T follicular helper cell (primary cell): Measurements from ENCODE around the gene WBP11.
"Not testable (repeated sequence)": the region's sequence is repeated elsewhere in the genome, so short reads cannot be mapped to it uniquely, and the experiment has no call there.

Experiments
- DNase-seq: peaks from one replicate; pipeline ENCODE4 v3.0.0-alpha.2; 2020; ENCODE audit warnings: low read depth

Gene WBP11

DNA sequence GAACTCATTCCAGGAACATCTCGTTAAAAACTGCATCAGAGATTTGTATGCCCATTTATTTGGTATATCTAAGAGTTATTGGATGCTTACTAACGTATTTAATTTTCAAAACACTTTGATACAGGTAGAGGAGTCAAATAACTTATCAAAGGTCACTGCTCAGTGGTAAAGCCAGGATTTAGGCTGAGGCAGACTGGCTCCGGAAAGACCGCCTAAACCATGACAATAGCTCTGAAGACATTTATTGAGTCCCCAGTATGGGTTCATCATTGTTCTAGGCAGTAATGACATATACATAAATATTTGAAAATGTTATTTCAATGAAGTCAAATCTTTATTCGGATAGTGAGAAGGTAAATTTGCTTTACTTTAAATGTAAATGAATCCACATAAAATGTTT is 30.3 kb downstream of the WBP11 start:
- no peak for DNase-seq

DNA sequence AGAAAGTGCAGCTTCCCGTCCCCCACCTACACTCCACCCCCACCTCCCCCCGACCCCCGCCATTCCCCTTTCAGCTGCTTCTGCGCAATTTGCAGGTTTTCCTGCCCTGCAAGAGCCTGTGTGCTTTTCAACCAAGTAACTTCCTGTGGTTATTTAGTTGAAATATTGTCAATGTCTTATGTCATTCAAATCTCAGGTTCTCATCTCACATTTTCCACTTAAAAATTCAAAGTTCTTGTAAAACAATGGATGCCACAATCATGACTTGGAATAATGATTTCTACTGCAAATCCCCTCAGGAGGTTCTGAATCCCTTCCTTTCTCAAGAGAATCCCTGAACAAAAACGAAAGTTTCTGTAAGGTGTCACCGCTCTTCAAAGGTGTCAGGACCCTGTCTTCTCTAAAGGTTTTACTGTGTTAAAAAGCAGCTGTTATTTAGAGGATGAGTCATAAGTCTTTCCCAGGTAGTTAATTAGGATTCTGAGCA is 31.6 kb downstream of the WBP11 start:
- DNase-seq: peak; percentile 25

DNA sequence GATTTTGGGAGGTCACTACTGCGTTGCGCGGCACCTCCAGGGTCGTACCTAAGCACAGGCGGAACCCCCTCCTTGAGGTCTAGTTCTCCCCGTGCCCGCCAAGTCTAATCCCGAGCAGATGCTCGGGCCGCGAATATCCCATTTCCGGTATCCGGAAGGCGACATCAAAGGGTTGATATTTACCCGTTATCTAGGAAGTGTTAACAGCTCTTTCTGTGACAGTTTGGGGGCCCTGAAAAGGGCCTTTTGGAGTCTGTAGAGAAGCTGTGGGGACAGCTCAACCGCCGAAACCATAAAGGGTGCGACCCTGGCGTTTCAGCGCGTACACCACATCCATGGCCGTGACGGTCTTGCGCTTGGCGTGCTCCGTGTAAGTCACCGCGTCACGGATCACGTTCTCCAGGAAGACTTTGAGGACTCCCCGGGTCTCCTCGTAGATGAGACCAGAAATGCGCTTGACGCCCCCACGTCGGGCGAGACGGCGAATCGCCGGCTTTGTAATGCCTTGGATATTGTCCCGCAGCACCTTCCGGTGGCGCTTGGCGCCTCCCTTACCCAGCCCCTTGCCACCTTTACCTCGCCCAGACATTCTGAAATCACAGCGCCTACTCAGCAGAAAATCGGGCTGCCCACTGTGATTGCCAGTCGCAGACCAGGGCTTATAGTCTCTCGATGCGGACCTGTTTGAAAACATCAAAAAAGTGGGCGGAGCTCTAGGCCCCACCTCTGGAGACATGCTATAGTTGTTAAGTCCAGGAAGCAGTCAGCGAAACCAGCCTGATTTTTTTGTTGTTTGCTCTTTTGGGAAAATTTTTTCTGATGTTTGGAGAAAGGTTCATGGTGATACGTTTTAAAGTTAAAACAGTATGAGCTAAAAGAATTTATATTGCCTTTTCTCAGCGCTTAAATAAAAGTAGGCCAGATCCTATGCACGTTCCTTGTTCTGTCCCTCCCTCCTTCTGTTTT is 32.5 kb downstream of the WBP11 start:
- DNase-seq: peak; percentile 91

DNA sequence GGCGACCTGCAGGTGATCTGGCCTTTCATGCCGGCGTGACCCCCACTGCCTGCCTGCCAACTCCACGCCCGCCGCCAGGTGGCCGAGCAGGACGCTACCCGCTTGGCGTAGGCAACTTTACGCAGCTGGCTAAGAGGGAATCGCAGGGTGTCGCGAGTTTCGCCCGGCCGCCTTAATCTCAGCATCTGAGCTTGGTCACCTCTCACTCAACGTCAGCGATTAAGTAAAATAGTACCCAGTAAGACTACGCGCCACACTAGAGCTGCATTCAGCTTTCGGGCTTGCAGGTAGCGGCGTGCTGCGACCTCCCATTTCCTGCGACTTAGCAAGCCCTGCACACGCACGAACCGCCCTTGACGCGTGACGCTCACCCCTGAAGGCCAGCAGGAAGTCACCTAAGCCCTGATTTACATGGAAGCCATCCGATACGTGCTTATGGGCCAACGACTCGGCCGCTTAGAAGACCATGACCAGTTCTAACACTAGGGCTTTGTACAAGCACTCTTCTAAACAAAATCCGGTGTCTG is 33.2 kb downstream of the WBP11 start:
- peak; percentile 80 for DNase-seq

DNA sequence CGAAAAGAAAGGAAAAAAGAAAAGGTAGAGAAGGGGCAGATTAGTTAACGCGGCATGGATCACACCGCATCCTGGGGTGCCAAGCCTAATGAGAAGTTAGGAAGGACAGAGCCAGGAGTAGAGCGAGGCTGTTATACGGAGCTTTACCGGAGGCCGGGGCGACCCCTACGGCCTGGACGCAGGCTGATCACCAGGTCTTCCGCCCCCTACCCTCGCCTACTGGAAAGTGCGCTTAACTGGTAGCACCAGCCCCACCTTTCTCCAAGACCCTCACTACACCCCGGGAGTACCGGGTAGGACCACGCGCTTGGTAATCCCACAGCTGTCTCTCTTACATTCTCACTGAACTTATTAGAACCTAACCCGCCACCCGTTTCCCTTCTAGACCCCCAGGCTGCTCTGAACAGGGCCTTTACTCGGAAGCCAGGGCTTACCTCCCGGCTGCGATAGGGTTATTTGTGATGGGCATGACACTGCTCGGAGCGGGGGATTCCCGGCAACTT is 33.8 kb downstream of the WBP11 start:
- DNase-seq: no peak

DNA sequence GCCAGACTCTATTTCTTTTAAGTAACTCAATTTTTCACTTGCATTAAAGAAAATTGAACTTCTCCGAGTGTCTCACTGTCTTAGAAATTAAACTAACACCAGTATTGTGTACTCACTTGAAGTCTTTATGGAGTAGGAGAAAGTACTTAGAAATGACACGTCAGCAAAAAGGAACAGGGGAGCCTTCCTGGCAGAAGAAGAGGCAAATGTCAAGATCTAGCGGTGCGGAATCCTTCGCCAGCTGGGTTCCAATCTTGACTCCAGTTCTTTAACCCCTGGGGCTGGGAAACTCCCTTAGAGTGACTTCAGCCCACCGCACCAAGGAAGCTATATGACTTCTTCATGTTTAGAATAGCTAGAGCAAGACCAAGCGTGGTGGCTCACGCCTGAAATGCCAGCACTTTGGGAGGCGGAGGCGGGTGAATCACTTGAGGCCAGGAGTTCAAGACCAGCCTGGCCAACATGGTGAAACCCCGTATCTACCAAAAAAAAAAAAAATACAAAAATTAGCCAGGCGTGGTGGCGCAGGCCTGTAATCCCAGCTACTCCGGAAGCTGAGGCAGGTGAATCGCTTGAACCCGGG is 34.4 kb downstream of the WBP11 start:
- DNase-seq: peak; percentile 10

DNA sequence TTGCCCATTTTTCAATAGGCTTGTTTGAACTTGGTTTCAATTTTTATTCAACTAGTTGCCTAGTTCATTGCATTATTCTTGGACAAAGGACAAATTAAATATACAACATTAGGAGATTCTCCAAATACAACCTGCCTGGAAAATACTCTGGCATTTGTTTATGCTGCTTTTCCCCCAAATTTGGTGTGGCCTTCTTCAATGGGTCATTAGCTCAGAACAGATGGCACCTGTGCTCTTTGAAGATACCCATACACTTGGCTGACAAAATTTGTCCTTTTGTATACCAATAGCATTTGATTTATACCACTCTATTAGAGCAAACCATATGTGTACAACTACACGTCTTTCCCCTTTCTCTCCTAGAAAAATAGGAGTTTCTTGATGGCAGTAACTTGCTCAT is 35.7 kb downstream of the WBP11 start:
- no peak for DNase-seq

DNA sequence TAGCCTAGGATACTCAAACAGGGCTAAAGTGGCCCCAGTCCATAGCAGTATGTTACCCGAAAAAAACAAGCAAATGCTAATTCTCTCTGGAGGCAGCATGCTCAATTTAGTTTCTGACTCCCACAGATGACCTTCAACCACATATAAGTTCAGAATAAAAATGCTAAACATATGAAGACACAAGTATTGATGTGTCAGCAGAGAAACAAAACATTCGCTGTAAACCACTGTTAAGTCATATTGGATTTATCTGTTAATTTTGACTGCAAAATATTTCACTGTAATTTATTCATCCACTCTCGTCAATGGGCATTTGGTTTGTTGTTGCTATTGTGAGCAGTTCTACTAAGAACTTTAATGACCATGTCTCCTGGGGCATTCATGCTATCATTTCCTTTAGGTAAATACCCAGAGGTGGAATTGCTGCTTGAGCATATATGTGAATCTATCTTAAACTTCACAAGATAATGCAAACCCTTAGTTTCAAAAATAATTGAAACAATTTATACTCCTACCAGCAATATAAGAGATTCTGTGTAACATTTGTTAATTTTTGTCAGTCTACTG is 36.5 kb downstream of the WBP11 start:
- DNase-seq: no peak

DNA sequence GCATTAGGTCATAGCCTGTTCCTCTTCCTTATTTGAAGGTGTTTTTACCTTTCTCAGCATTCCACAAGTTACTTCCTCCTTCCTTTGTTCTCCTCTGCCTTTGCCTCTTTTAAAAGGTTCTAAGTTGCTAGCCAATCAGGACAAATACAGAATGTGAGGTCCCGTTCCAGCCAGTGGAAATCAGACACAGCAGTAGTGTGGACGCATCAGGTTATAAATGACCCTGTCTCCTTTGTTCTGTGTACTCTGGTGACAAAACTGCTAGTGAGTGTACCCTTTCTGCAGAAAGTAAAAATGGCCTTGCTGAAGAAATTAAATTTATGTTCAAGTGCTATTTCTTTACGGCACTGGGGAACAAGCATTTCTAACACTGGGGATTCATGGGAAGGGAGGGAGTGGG is 37.3 kb downstream of the WBP11 start:
- DNase-seq: not testable (repeated sequence)

DNA sequence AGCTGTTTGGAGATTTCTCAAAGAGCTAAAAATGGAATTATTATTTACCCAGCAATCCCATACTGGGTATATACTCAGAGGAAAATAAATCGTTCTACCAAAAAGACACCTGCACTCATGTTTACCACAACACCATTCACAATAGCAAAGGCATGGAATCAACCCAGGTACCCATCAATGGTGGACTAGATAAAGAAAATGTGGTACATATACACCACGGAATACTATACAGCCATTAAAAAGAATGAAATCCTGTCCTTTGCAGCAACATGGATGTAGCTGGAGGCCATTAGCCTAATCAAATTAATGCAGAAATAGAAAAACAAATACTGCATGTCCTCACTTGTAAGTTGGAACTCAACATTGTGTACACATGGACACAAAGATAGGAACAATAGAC is 37.9 kb downstream of the WBP11 start:
- DNase-seq: no peak

DNA sequence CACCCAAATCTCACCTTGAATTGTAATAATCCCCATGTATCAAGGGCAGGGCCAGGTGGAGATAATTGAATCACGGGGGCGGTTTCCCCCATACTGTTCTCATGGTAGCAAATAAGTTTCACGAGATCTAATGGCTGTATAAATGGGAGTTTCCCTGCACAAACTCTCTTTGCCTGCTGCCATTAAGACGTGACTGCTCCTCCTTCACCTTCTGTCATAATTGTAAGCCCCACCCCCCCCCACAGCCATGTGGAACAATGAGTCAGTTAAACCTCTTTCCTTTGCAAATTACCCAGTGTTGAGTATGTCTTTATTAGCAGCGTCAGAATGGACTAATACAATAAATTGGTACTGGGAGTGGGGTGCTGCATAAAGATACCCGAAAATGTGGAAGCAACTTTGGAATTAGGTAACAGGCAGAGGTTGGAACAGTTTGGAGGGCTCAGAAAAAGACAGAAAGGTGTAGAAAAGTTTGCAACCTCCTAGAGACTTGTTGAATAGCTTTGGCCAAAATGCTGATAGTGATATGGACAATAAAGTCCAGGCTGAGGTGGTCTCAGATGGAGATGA is 43.5 kb downstream of the WBP11 start:
- DNase-seq: not testable (repeated sequence)

DNA sequence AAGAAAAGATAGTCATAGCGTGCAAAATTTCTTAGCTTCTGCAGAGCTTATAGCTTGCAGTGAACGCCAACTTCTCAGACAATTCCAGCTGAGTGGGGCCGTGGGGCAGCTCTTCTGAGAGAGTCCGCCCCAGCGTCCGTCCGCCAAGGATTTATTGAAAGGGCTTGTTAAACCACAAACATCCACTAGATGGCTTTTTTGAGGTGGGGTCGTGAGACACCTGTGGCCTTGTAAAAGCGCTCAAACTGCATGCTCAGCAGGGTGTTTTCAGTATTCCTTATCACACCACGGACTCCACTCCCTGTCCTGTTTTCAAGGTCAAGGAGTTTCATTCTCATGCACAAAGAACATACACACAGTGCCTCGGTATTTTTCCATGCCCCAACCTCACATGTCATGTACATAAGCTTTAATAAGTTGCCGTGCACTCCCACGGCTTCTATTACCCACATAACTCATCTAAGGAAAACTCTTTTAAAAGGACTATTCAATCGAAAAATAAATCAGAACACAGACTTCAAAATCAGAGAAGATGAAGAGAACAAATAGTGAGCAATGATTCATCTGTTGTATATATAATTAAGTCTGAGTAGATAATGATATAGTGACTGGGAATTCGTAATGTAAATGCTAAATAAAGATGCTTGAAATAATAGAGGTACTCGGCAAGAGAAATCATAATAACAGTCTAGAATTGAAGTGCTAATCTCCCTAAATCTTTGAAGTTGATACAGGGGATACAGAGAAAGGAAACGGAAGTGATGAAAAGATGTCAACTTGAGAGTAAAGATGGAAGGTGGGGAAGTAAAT is 46.7 kb downstream of the WBP11 start:
- no peak for DNase-seq

DNA sequence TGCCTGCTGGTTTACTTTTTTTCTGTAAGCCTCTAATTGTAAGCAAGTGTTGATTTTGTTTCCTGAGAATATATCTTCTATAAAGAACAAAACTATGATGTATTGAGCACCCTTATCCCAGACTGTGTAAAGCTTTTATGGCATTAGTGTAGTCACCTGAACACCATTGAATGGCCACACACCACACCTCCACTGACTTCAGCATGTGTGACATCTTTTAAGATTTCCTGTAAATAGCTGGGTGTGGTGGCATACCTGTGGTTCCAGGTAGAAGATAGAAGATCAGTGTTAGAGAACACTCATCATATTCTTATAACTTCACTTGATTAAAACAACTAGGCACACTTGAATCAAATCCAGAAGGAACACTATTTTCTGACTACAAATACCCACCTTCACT is 51.3 kb downstream of the WBP11 start:
- no peak for DNase-seq

DNA sequence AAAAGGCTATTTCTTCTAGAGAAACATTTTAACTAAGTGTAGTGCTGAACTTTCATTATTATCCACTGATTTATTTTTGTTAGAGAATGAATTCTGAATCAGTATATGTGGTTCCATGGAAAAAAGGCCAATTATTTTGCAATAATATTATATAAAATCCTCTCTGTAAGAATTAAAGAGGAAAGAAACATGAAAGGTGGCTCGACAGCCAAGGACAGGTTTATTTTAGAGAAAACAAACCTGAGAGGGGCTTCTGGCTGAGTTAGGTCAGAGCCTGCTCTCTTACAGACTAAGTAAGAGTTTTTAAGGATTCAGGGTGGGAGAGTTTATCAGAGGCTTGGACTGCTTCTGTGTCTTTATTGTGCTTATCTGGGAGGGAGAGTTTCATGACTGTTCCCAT is 60.2 kb downstream of the WBP11 start:
- DNase-seq: no peak

DNA sequence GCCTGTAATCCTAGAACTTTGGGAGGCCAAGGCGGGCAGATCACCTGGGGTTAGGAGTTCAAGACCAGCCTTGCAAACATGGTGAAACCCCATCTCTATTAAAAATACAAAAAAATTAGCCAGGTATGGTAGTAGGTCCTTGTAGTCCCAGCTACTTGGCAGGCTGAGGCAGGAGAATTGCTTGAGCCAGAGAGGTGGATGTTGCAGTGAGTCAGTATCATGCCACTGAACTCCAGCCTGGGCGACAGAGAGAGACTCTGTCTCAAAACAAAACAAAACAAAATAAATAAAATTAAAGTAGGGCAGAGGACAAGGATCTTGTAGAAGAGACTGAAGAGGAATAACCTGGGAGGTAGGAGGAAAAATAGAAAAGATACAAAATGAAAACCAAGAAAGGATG is 61.3 kb downstream of the WBP11 start:
- no peak for DNase-seq

DNA sequence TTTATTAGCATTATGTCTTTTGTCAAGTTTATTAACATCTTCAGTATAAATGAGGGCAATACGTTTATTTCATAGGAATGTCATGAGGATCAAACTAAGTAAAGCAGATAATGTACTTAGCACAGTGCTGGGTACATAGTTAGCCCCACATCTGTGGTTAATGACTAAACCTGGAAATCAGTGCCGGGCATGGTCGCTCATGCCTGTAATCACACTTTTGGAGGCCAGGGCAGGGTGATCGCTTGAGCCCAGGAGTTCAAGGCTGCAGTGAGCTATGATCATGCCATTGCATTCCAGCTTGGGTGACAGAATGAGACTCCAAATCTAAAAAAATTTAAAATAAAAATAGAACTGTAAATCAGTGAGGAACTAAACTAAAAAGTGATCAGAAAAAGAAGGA is 62.1 kb downstream of the WBP11 start:
- no peak for DNase-seq

DNA sequence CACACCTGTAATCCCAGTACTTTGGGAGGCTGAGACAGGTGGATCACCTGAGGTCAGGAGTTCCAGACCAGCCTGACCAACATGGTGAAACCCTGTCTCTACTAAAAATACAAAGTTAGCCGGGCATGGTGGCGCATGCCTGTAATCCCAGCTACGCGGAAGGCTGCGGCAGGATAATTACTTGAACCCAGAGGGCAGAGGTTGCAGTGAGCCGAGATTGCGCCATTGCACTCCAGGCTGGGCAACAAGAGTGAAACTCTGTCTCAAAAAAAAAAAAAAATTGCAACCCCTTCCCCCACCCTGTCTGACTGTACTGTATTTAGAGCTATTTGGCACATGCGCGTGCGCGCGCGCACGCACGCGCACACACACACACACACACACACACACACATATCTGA is 66.8 kb downstream of the WBP11 start:
- not testable (repeated sequence) for DNase-seq
